DND-41 (cell line): ENCODE results near the gene NGLY1.

Experiments
- ATAC-seq: fragments of 200-7000 bp; cut with Tn5 transposase; 3 replicates; pipeline ENCODE4 v1.9.1; 2021; ENCODE audit warnings: low read depth; ENCODE audit not compliant: insufficient read depth
- DNase-seq: peaks from one replicate; pipeline ENCODE4 v3.0.0-alpha.2; 2020
- H2AFZ ChIP-seq: 2 replicates; pipeline ENCODE4 v1.6.0; 2012; ENCODE audit warnings: low read depth, low read length
- H3K27ac ChIP-seq: 2 replicates; pipeline ENCODE4 v1.5.1; 2012; ENCODE audit warnings: low read length, inconsistent platforms
- H3K27me3 ChIP-seq: fragments of 200-600 bp; sonication (generic); 2 replicates; pipeline ENCODE4 v1.6.0; 2012; ENCODE audit warnings: low read length, mild to moderate bottlenecking, inconsistent platforms; ENCODE audit not compliant: insufficient read depth, poor library complexity
- H3K36me3 ChIP-seq: 2 replicates; pipeline ENCODE4 v1.5.1; 2012; ENCODE audit warnings: low read length, inconsistent platforms; ENCODE audit not compliant: insufficient read depth
- H3K4me1 ChIP-seq: 2 replicates; pipeline ENCODE4 v1.5.1; 2012; ENCODE audit warnings: mild to moderate bottlenecking, low read length; ENCODE audit not compliant: insufficient read depth
- H3K4me2 ChIP-seq: 2 replicates; pipeline ENCODE4 v1.6.0; 2012; ENCODE audit warnings: mild to moderate bottlenecking, moderate library complexity, low read length, inconsistent platforms; ENCODE audit not compliant: insufficient read depth
- H3K4me3 ChIP-seq, 2 experiments: fragments of 200-600 bp in 1 of 2; shearing (Covaris generic) in 1 of 2; 2 replicates each; pipeline ENCODE4 v1.5.1; 2012 to 2016; ENCODE audit warnings: inconsistent platforms in 2 of 2, low read length in 2 of 2, mild to moderate bottlenecking in 2 of 2, low read depth in 1 of 2, moderate library complexity in 1 of 2
- H3K79me2 ChIP-seq: 2 replicates; pipeline ENCODE4 v1.6.0; 2012; ENCODE audit warnings: low read length, inconsistent platforms; ENCODE audit not compliant: insufficient read depth
- H3K9ac ChIP-seq: 2 replicates; pipeline ENCODE4 v1.6.0; 2012; ENCODE audit warnings: low read depth, mild to moderate bottlenecking, inconsistent platforms, low read length, moderate library complexity
- H3K9me3 ChIP-seq: 2 replicates; pipeline ENCODE4 v1.5.1; 2012; ENCODE audit warnings: low read length, moderate library complexity, mild to moderate bottlenecking, inconsistent platforms; ENCODE audit not compliant: insufficient read depth, severe bottlenecking
- H4K20me1 ChIP-seq: 2 replicates; pipeline ENCODE4 v1.6.0; 2012; ENCODE audit warnings: low read length; ENCODE audit not compliant: insufficient read depth
- EZH2 ChIP-seq: IDR thresholded peaks from 3 replicates; pipeline ENCODE4 v1.6.1; 2012; ENCODE audit warnings: borderline replicate concordance, low read depth, mild to moderate bottlenecking, moderate library complexity, low read length, inconsistent platforms; ENCODE audit not compliant: severe bottlenecking
- TF ChIP-seq, protein P1 (sequence below): IDR thresholded peaks from 2 replicates; pipeline ENCODE4 v1.5.1; 2012; ENCODE audit warnings: borderline replicate concordance, low read length, moderate library complexity, mild to moderate bottlenecking; ENCODE audit not compliant: poor library complexity, severe bottlenecking; ENCODE audit errors: extremely low read depth

NGLY1 gene

DNA sequence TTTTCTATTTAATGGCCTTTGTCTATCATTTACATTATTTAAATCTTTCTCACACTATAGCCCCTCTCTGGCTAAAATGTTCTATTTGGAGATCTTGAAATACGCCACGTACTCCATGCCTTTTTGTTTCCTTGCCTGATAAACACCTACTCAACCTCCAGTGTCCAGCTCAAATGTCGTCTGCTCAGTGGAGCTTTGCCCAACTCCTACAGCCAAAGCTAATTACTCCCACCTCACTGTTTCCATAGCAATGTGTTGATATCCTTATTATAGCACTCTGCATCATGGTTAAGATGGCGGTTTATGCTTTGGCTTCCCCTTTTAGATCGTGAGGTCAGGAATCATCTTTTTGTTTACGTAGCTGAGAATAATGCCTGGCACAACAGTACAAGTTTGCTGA is 55.9 kb downstream of the NGLY1 start:
- no peaks in the 10 kb centered on the region for H3K9me3 ChIP-seq
- H3K36me3 ChIP-seq, result peaks cover 77% of the 10 kb centered on the region
- no peak for TF ChIP-seq EZH2
- TF ChIP-seq, protein P1, sequence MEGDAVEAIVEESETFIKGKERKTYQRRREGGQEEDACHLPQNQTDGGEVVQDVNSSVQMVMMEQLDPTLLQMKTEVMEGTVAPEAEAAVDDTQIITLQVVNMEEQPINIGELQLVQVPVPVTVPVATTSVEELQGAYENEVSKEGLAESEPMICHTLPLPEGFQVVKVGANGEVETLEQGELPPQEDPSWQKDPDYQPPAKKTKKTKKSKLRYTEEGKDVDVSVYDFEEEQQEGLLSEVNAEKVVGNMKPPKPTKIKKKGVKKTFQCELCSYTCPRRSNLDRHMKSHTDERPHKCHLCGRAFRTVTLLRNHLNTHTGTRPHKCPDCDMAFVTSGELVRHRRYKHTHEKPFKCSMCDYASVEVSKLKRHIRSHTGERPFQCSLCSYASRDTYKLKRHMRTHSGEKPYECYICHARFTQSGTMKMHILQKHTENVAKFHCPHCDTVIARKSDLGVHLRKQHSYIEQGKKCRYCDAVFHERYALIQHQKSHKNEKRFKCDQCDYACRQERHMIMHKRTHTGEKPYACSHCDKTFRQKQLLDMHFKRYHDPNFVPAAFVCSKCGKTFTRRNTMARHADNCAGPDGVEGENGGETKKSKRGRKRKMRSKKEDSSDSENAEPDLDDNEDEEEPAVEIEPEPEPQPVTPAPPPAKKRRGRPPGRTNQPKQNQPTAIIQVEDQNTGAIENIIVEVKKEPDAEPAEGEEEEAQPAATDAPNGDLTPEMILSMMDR, result no peak
- H3K4me3 ChIP-seq, result no peak overlapping the region
- ATAC-seq, result no peak
- no peaks in the 10 kb centered on the region for H3K79me2 ChIP-seq
- H3K4me2 ChIP-seq, result no peak overlapping the region
- H3K27me3 ChIP-seq, result no peaks in the 10 kb centered on the region
- H4K20me1 ChIP-seq, result no peaks in the 10 kb centered on the region
- no peak overlapping the region for H2AFZ ChIP-seq
- DNase-seq, result no peak
- no peaks in the 10 kb centered on the region for H3K4me1 ChIP-seq
- H3K9ac ChIP-seq, result no peak overlapping the region
- H3K27ac ChIP-seq, result no peak overlapping the region

DNA sequence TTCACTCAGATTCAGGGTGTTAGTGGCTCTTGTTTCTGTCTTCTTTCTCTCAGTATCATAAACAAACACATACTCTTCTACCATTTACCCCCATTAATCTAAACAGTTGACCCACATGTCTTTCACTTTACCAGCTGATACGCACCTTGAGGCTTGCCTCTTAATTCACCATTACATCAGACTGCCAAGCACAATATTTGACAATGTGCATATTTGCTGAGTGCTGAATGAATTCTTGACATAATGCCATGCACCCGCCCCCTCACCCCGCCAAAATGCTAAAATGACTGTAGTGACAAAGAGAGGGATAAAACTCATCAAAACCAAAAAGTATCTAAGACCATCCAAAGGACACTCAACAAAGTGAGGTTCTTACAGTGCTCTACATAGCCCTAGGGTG is 57.4 kb downstream of the NGLY1 start:
- Histone ChIP-seq H3K9ac (no peak overlapping the region), H3K4me2 (no peak overlapping the region), H3K4me1 (no peaks in the 10 kb centered on the region), H3K79me2 (no peaks in the 10 kb centered on the region), H3K9me3 (no peaks in the 10 kb centered on the region), H2AFZ (no peak overlapping the region), H3K27me3 (no peaks in the 10 kb centered on the region), H3K4me3 (no peak overlapping the region), H4K20me1 (no peaks in the 10 kb centered on the region), H3K36me3 (peaks cover 64% of the 10 kb centered on the region), H3K27ac (no peak overlapping the region)
- DNase-seq (no peak), ATAC-seq (no peak)
- TF ChIP-seq EZH2, result no peak

DNA sequence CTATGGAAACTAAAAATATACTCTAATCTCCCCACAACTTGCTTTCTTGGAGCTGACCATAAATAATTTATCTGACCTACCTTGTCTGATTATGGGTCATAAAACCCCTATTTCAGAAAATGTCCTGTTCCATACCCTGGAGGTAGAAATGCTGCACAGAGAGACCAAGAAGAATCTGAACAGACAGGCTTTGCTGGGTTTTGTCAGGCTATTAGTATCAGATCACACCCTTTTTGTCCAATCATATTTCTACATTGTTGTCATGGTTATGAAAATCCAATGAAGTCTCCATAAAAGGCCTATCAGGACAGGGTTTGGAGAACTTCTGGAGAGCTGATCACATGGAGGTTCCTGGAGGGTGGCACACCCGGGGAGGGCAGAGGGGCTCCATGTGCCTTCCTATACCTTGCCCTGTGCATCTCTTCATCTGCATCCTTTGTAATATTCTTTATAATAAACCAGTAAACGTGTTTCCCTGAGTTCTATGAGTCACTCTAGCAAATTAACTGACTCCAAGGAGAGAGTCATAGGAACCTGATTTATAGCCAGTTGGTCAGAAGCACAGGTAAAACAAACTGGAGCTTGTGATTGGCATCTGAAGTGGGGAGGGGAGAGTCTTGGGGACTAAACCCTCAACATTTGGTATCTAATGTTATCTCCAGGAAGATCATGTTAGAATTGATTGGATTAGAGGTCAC is 58.1 kb downstream of the NGLY1 start:
- Histone ChIP-seq H3K4me3 (no peak overlapping the region), H3K79me2 (no peaks in the 10 kb centered on the region), H3K36me3 (peaks cover 60% of the 10 kb centered on the region), H3K27ac (no peak overlapping the region), H2AFZ (no peak overlapping the region), H3K9me3 (no peaks in the 10 kb centered on the region), H3K9ac (no peak overlapping the region), H4K20me1 (no peaks in the 10 kb centered on the region), H3K4me1 (no peaks in the 10 kb centered on the region), H3K27me3 (no peaks in the 10 kb centered on the region), H3K4me2 (no peak overlapping the region)
- DNase-seq (no peak), ATAC-seq (no peak)
- no peak for TF ChIP-seq EZH2
- TF ChIP-seq, protein P1, result no peak

DNA sequence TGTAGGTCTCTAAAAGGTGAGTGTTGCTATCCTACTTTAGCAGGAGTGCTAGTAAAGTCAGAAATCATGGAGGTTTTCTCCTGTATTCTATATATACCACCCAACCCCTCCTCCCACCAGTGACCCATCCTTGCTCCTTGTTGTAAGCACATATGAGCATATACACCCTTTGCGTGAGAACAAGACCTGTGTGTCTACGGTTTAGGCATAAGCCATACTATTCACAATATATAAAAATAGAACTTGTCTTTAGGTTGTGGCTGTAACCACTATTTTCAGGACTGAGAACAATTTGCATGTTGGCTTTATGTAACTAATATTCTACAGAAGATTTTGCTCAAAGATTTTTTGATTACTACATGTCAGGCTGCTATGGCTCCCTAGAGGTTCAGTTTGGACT is 59.4 kb downstream of the NGLY1 start:
- no peaks in the 10 kb centered on the region for H4K20me1 ChIP-seq
- H3K27me3 ChIP-seq, result no peaks in the 10 kb centered on the region
- H3K27ac ChIP-seq, result no peak overlapping the region
- H2AFZ ChIP-seq, result no peak overlapping the region
- peaks cover 57% of the 10 kb centered on the region for H3K36me3 ChIP-seq
- H3K4me2 ChIP-seq, result no peak overlapping the region
- TF ChIP-seq, protein P1, result no peak
- no peak for TF ChIP-seq EZH2
- no peak for DNase-seq
- no peak overlapping the region for H3K9ac ChIP-seq
- ATAC-seq, result no peak
- H3K79me2 ChIP-seq, result no peaks in the 10 kb centered on the region
- H3K4me1 ChIP-seq, result no peaks in the 10 kb centered on the region
- no peak overlapping the region for H3K4me3 ChIP-seq
- no peaks in the 10 kb centered on the region for H3K9me3 ChIP-seq
